ENCODE results near the gene HOXA3. TPM values are rescaled to one million over a fixed set of nuclear protein-coding genes. Genes with fewer than 3 reads are reported as not detected.

HOXA3 gene
- total and polyA plus RNA-seq, 9 of the 15 experiments (the other 6 are each of a cell fraction or from before 2014, with no cell fraction given) = 0.04 to 0.13 TPM; not detected in 7

DNA sequence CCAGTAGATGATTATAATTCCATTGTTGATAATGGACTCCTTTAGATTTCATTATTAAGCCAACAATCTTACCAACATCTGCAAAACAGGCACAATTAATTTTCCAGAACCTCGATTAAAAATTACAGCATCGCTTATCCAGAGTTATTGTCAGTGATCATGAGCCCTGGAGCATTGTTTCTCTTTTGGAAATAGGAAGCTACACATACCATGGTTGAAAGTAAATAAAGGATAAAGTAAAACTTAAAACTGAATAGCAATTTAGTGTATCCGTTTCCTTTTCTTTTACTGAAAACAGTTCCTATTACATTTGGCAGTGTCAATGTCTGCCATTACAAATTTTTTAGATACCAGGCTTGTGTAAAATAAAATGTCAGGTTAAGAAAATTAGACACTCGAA lies 40.0 kb downstream of the HOXA3 start:
- Histone ChIP-seq H3K4me2 (ENCODE audit: insufficient read depth, low read length) (no peak overlapping the region), H3K36me3 (ENCODE audit: control insufficient read depth, insufficient read depth, low read length) (no peaks in the 10 kb centered on the region), H2AFZ (ENCODE audit: low read depth, low read length) (no peak overlapping the region), H3K4me1 (replicated peaks in 1 of 2; ENCODE audit: control insufficient read depth in 2 of 2, insufficient read depth in 2 of 2, low read length in 2 of 2) (peaks cover 0 to 28% of the 10 kb centered on the region in 2 experiments; a peak in 2 of 5 replicates), H3K9me1 (ENCODE audit: control insufficient read depth, insufficient read depth, low read length) (no peaks in the 10 kb centered on the region), H3K79me2 (ENCODE audit: control insufficient read depth, insufficient read depth, low read length) (no peaks in the 10 kb centered on the region), H3K9me3 (replicated peaks; ENCODE audit: control insufficient read depth, insufficient read depth, low read depth, low read length) (no peaks in the 10 kb centered on the region), H3K27me3 (ENCODE audit: control insufficient read depth in 2 of 2, insufficient read depth in 2 of 2, low read length in 2 of 2) (peaks cover 52 to 67% of the 10 kb centered on the region in 2 experiments; a peak in 4 of 5 replicates), H4K20me1 (replicated peaks; ENCODE audit: control insufficient read depth, insufficient read depth, low read length) (0 out of 2 replicates have a peak, but pooled peaks cover 6% of the 10 kb centered on the region), H3K27ac (ENCODE audit: extremely low read depth, low read depth, low read length) (no peak overlapping the region), H3K4me3 (no peak overlapping the region), H3K9ac (ENCODE audit: insufficient read depth in 1 of 2, low read depth in 2 of 2, low read length in 2 of 2) (no peak overlapping the region)
- DNase-seq (ENCODE audit: extremely low read depth in 1 of 4, low spot score in 3 of 4) (no peak), ATAC-seq (no peak), FAIRE-seq (no peak)
- no TSS peak for BruUV-seq (replicated peaks)
- intact Hi-C loops (cut with micrococcal nuclease) (no loop called here), in situ Hi-C loops (cut with MboI) (no loop called here)
- POLR2A ChIA-PET = no interaction called here
- CTCF ChIA-PET (ENCODE audit: low intra/inter-chr PET ratio) = no interaction called here
- 0% methylated on average over 4 of the region's 4 CpGs for WGBS (ENCODE audit: insufficient coverage, low coverage, missing lambda C conversion rate)
- no peak for TF ChIP-seq NFE2L1 (tag; IDR thresholded peaks at IDR 0.05; ENCODE audit: borderline replicate concordance, low read depth)
- TF ChIP-seq ZFP30 (CRISPR knock-in tag; IDR thresholded peaks at IDR 0.05; ENCODE audit: borderline replicate concordance) = no peak
- no peak for TF ChIP-seq FOXO4 (CRISPR knock-in tag; IDR thresholded peaks at IDR 0.05)
- no peak for TF ChIP-seq ZNF274 (IDR thresholded peaks at IDR 0.05; ENCODE audit: borderline replicate concordance, low read depth, low read length)
- TF ChIP-seq ARHGAP35 (IDR thresholded peaks at IDR 0.05; ENCODE audit: partially characterized antibody) = no peak
- no peak for TF ChIP-seq ZFP36 (IDR thresholded peaks at IDR 0.05; ENCODE audit: low read depth, low read length, partially characterized antibody)
- TF ChIP-seq STAT5B (CRISPR knock-in tag; IDR thresholded peaks at IDR 0.05) = no peak
- no peak for TF ChIP-seq MCM5 (IDR thresholded peaks at IDR 0.05; ENCODE audit: low read depth)
- no peak for TF ChIP-seq PML (IDR thresholded peaks at IDR 0.05; ENCODE audit: low read length)
- no peak for TF ChIP-seq KLF6 (CRISPR knock-in tag; IDR thresholded peaks at IDR 0.05; ENCODE audit: borderline replicate concordance)
- TF ChIP-seq, protein P1, sequence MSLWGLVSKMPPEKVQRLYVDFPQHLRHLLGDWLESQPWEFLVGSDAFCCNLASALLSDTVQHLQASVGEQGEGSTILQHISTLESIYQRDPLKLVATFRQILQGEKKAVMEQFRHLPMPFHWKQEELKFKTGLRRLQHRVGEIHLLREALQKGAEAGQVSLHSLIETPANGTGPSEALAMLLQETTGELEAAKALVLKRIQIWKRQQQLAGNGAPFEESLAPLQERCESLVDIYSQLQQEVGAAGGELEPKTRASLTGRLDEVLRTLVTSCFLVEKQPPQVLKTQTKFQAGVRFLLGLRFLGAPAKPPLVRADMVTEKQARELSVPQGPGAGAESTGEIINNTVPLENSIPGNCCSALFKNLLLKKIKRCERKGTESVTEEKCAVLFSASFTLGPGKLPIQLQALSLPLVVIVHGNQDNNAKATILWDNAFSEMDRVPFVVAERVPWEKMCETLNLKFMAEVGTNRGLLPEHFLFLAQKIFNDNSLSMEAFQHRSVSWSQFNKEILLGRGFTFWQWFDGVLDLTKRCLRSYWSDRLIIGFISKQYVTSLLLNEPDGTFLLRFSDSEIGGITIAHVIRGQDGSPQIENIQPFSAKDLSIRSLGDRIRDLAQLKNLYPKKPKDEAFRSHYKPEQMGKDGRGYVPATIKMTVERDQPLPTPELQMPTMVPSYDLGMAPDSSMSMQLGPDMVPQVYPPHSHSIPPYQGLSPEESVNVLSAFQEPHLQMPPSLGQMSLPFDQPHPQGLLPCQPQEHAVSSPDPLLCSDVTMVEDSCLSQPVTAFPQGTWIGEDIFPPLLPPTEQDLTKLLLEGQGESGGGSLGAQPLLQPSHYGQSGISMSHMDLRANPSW (CRISPR knock-in tag; IDR thresholded peaks at IDR 0.05) = no peak
- TF ChIP-seq CSDE1 (IDR thresholded peaks at IDR 0.05) = no peak
- no peak for TF ChIP-seq PRMT5 (CRISPR knock-in tag; IDR thresholded peaks at IDR 0.05)
- TF ChIP-seq, protein P2, sequence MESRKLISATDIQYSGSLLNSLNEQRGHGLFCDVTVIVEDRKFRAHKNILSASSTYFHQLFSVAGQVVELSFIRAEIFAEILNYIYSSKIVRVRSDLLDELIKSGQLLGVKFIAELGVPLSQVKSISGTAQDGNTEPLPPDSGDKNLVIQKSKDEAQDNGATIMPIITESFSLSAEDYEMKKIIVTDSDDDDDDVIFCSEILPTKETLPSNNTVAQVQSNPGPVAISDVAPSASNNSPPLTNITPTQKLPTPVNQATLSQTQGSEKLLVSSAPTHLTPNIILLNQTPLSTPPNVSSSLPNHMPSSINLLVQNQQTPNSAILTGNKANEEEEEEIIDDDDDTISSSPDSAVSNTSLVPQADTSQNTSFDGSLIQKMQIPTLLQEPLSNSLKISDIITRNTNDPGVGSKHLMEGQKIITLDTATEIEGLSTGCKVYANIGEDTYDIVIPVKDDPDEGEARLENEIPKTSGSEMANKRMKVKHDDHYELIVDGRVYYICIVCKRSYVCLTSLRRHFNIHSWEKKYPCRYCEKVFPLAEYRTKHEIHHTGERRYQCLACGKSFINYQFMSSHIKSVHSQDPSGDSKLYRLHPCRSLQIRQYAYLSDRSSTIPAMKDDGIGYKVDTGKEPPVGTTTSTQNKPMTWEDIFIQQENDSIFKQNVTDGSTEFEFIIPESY (CRISPR knock-in tag; IDR thresholded peaks at IDR 0.05) = no peak
- TF ChIP-seq CEBPG (CRISPR knock-in tag; IDR thresholded peaks at IDR 0.05) = no peak
- TF ChIP-seq CEBPG (tag; conservative IDR thresholded peaks at IDR 0.05 in 1 of 2, IDR thresholded peaks at IDR 0.05 in 1 of 2) = no peak
- no peak for TF ChIP-seq ELF1 (tag; IDR thresholded peaks at IDR 0.05)
- no peak for TF ChIP-seq STAT5A (IDR thresholded peaks at IDR 0.05; ENCODE audit: borderline replicate concordance, low read length)
- no peak for TF ChIP-seq RB1 (IDR thresholded peaks at IDR 0.05; ENCODE audit: low read depth)
- TF ChIP-seq PYGO2 (tag; IDR thresholded peaks at IDR 0.05) = no peak

All from K562 (cell line).